CD14-positive monocyte (primary cell): ENCODE measurements around the gene ACMSD. TPM values are rescaled to one million over a fixed set of nuclear protein-coding genes. Genes with fewer than 3 reads are reported as not detected.

Experiments used
- DNase-seq, 3 donors: peaks; one replicate each; pipeline ENCODE4 v3.0.0-alpha.2; 2011 to 2022
- H2AFZ ChIP-seq: 2 replicates; pipeline ENCODE4 v1.6.0; 2012; ENCODE audit warnings: mild to moderate bottlenecking, low read depth, low read length, inconsistent platforms; ENCODE audit not compliant: insufficient read depth, poor library complexity, severe bottlenecking
- H3K27ac ChIP-seq, 2 donors: 1 replicate in 1 of 2; 2 replicates in 1 of 2; pipeline ENCODE4 v1.5.1; 2012 to 2013; ENCODE audit warnings: low read length in 2 of 2, control low read depth in 1 of 2, inconsistent platforms in 1 of 2, low read depth in 1 of 2, mild to moderate bottlenecking in 1 of 2
- H3K27me3 ChIP-seq, 2 donors: one replicate each; pipeline versions ENCODE4 v1.6.0 to v1.6.1; 2011 to 2013; ENCODE audit warnings: low read length in 2 of 2; ENCODE audit not compliant: control insufficient read depth in 2 of 2, insufficient read depth in 2 of 2
- H3K36me3 ChIP-seq, 2 donors: replicated peaks in 1 of 2; 1 replicate in 1 of 2; 2 replicates in 1 of 2; pipeline versions ENCODE4 v1.5.1 to v1.6.1; 2012 to 2013; ENCODE audit warnings: low read length in 2 of 2, control low read depth in 1 of 2, inconsistent platforms in 1 of 2, mild to moderate bottlenecking in 1 of 2; ENCODE audit not compliant: insufficient read depth in 2 of 2, control insufficient read depth in 1 of 2
- H3K4me1 ChIP-seq, 2 donors: 1 replicate in 1 of 2; 2 replicates in 1 of 2; pipeline versions ENCODE4 v1.5.1 to v1.6.1; 2012 to 2013; ENCODE audit warnings: low read length in 2 of 2, control low read depth in 1 of 2, inconsistent platforms in 1 of 2, mild to moderate bottlenecking in 1 of 2, moderate library complexity in 1 of 2; ENCODE audit not compliant: insufficient read depth in 2 of 2, control insufficient read depth in 1 of 2
- H3K4me2 ChIP-seq: replicated peaks from 2 replicates; pipeline ENCODE3; 2012; ENCODE audit warnings: low read length, moderate library complexity, mild to moderate bottlenecking; ENCODE audit not compliant: poor library complexity, severe bottlenecking; ENCODE audit errors: extremely low read depth
- H3K4me3 ChIP-seq, 3 experiments: fragments of 200-600 bp in 1 of 3; sonication (generic) in 1 of 3; replicated peaks in 1 of 3; 1 replicate in 2 of 3; 2 replicates in 1 of 3; pipeline ENCODE4 v1.5.1; 2011 to 2013; ENCODE audit warnings: low read length in 3 of 3, mild to moderate bottlenecking in 3 of 3, control low read depth in 2 of 3, low read depth in 2 of 3, inconsistent platforms in 1 of 3, moderate library complexity in 1 of 3
- H3K79me2 ChIP-seq: 2 replicates; pipeline ENCODE4 v1.6.0; 2012; ENCODE audit warnings: mild to moderate bottlenecking, control low read depth, inconsistent platforms, low read length, moderate library complexity; ENCODE audit not compliant: insufficient read depth
- H3K9ac ChIP-seq: 2 replicates; pipeline ENCODE4 v1.6.0; 2017; ENCODE audit warnings: low read length, mild to moderate bottlenecking; ENCODE audit not compliant: insufficient read depth, poor library complexity, severe bottlenecking
- H3K9me3 ChIP-seq, 2 donors: replicated peaks in 1 of 2; 1 replicate in 1 of 2; 2 replicates in 1 of 2; pipeline versions ENCODE4 v1.5.1 to v1.6.1; 2012 to 2013; ENCODE audit warnings: low read length in 2 of 2, control low read depth in 1 of 2; ENCODE audit not compliant: control insufficient read depth in 1 of 2, insufficient read depth in 1 of 2
- H4K20me1 ChIP-seq: 2 replicates; pipeline ENCODE4 v1.6.0; 2012; ENCODE audit warnings: mild to moderate bottlenecking, low read length, control low read depth, moderate library complexity; ENCODE audit not compliant: insufficient read depth
- H3K27ac Mint-ChIP-seq, 7 donors: one replicate each; pipeline ENCODE4 v1.8.0; 2020; ENCODE audit warnings: mild to moderate bottlenecking in 7 of 7, mixed read lengths in 7 of 7, moderate library complexity in 6 of 7, inconsistent platforms in 2 of 7
- H3K27me3 Mint-ChIP-seq, 3 donors: one replicate each; pipeline ENCODE4 v1.8.0; 2021 to 2022; ENCODE audit warnings: low read depth in 3 of 3, mild to moderate bottlenecking in 3 of 3, mixed read lengths in 3 of 3, moderate library complexity in 3 of 3, inconsistent platforms in 1 of 3
- H3K36me3 Mint-ChIP-seq, 2 donors: one replicate each; pipeline ENCODE4 v1.8.0; 2020; ENCODE audit warnings: mixed read lengths in 2 of 2, inconsistent platforms in 1 of 2, mild to moderate bottlenecking in 1 of 2
- H3K4me1 Mint-ChIP-seq: one replicate; pipeline ENCODE4 v1.8.0; 2020; ENCODE audit warnings: mild to moderate bottlenecking, mixed read lengths
- H3K4me3 Mint-ChIP-seq, 2 donors: one replicate each; pipeline ENCODE4 v1.8.0; 2020; ENCODE audit warnings: mild to moderate bottlenecking in 2 of 2, mixed read lengths in 2 of 2, moderate library complexity in 1 of 2
- H3K9me3 Mint-ChIP-seq, 7 donors: one replicate each; pipeline ENCODE4 v1.8.0; 2020 to 2022; ENCODE audit warnings: mixed read lengths in 7 of 7, mild to moderate bottlenecking in 6 of 7, moderate library complexity in 6 of 7, inconsistent platforms in 2 of 7
- WGBS: methylation state at CpG from one replicate; pipeline ENCODE4 v1.1.5; 2013; ENCODE audit warnings: missing lambda C conversion rate; ENCODE audit not compliant: insufficient coverage; 5-methylcytosine and 5-hydroxymethylcytosine counted together
- intact Hi-C, 2 donors: fragments of 100-400 bp; cut with micrococcal nuclease; formaldehyde crosslinking; loops; one replicate each; pipeline versions ENCODE4 v1.15.0 to v1.15.1; 2023
- polyA plus RNA-seq, 3 donors: library from polyadenylated mRNA; depleted of rRNA in 1 of 3; unstranded in 2 of 3; stranded (reverse) in 1 of 3; fragments of 300-500 nt in 2 of 3; fragments of >200 nt in 1 of 3; fragmentation: Illumina TruSeq in 2 of 3; gene quantifications; 1 replicate in 2 of 3; 2 replicates in 1 of 3; pipeline ENCODE4 v1.2.3, GENCODE V29; 2012 to 2021
- TF ChIP-seq, protein P1 (sequence below): fragments of 200-600 bp; IDR thresholded peaks from one replicate; pipeline ENCODE4 v1.8.0; 2022; ENCODE audit warnings: antibody characterized with exemption, mild to moderate bottlenecking

The ACMSD gene
- polyA plus RNA-seq, 3 donors, result not detected

DNA sequence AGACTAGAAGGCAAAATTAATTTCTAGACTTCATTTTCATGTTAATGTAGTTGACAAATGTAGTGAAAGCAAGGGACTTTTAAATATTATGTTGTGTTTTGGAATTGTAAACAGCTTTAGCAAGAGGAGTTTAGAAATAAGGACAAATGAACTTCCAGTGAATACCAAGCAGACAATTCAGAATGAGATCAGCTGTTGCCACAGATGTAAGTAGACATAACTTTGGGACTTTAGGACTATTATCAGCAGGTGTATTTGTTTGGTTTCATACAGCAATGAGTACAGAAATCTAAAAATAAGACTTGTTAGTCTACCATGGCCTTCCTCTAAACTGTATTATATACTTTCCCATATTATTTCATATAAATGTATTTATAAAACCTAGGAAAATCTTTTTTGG, 46.0 kb downstream of the ACMSD start:
- H3K36me3 Mint-ChIP-seq, result no peaks in the 10 kb centered on the region
- no peak overlapping the region for H3K27ac Mint-ChIP-seq
- TF ChIP-seq, protein P1, sequence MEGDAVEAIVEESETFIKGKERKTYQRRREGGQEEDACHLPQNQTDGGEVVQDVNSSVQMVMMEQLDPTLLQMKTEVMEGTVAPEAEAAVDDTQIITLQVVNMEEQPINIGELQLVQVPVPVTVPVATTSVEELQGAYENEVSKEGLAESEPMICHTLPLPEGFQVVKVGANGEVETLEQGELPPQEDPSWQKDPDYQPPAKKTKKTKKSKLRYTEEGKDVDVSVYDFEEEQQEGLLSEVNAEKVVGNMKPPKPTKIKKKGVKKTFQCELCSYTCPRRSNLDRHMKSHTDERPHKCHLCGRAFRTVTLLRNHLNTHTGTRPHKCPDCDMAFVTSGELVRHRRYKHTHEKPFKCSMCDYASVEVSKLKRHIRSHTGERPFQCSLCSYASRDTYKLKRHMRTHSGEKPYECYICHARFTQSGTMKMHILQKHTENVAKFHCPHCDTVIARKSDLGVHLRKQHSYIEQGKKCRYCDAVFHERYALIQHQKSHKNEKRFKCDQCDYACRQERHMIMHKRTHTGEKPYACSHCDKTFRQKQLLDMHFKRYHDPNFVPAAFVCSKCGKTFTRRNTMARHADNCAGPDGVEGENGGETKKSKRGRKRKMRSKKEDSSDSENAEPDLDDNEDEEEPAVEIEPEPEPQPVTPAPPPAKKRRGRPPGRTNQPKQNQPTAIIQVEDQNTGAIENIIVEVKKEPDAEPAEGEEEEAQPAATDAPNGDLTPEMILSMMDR, result no peak
- intact Hi-C loops, result no loop called here
- peaks cover 0 to 4% (median 2%) of the 10 kb centered on the region in 7 donors for H3K9me3 Mint-ChIP-seq
- no peak overlapping the region for H3K9ac ChIP-seq
- H3K9me3 ChIP-seq, result no peaks in the 10 kb centered on the region
- no peaks in the 10 kb centered on the region for H3K27me3 ChIP-seq
- H3K4me2 ChIP-seq, result no peak overlapping the region
- no peaks in the 10 kb centered on the region for H3K79me2 ChIP-seq
- no peak overlapping the region for H2AFZ ChIP-seq
- H3K4me1 ChIP-seq, result no peaks in the 10 kb centered on the region
- H4K20me1 ChIP-seq, result no peaks in the 10 kb centered on the region
- no peak for DNase-seq
- H3K4me1 Mint-ChIP-seq, result peaks cover 7% of the 10 kb centered on the region
- H3K27me3 Mint-ChIP-seq, result peaks cover 0 to 2% (median 0%) of the 10 kb centered on the region in 3 donors
- no peak overlapping the region for H3K4me3 ChIP-seq
- H3K27ac ChIP-seq, result no peak overlapping the region
- H3K36me3 ChIP-seq, result no peaks in the 10 kb centered on the region
- H3K4me3 Mint-ChIP-seq, result no peak overlapping the region

DNA sequence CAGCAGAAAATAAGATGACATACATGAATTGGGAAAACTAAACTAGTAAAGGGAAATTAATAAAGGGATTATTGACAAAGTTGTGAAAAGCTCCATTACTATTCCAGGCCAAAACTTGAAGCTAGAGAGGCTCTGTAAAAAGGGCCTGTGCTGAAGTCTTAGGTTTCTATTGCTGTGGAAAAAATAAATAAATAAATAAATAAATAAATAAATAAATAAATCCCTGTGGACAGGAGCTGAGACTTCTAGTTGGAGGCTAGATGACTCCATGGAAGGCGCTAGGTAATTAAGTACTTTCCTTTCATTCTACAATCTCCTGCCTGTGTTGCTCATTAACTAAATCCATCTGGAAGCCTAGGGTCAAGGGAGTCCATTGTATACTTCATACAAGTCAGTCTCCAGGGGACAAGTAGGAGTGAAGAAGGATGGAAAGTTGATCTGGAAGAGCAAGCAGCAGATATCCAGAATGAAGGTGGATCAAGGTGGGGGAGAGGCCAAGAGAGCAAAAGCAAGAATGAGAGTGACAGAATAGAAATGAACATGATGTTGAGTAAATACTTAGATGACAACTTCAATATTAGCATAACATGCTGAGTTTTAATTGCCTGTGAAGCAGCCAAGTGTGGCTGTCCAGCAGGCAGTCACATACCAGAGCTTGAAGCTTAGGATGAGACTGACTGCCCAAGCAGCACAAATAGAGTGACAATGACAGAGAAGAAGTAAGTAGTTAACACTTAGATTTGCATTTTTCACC, 54.0 kb downstream of the ACMSD start:
- H3K79me2 ChIP-seq, result no peaks in the 10 kb centered on the region
- no peaks in the 10 kb centered on the region for H3K9me3 ChIP-seq
- no peak overlapping the region for H3K4me3 ChIP-seq
- no peak overlapping the region for H3K4me2 ChIP-seq
- H3K4me1 ChIP-seq, result no peaks in the 10 kb centered on the region
- H2AFZ ChIP-seq, result no peak overlapping the region
- no peaks in the 10 kb centered on the region for H3K9me3 Mint-ChIP-seq
- H4K20me1 ChIP-seq, result no peaks in the 10 kb centered on the region
- H3K27ac Mint-ChIP-seq, result no peak overlapping the region
- WGBS, result no CpG with 5 or more reads among the region's 1 CpG
- H3K27me3 ChIP-seq, result no peaks in the 10 kb centered on the region
- H3K36me3 ChIP-seq, result no peaks in the 10 kb centered on the region
- no peaks in the 10 kb centered on the region for H3K36me3 Mint-ChIP-seq
- H3K9ac ChIP-seq, result no peak overlapping the region
- DNase-seq, result no peak
- no peak overlapping the region for H3K4me3 Mint-ChIP-seq
- H3K4me1 Mint-ChIP-seq, result no peaks in the 10 kb centered on the region
- H3K27ac ChIP-seq, result no peak overlapping the region
- intact Hi-C loops, result no loop called here
- no peaks in the 10 kb centered on the region for H3K27me3 Mint-ChIP-seq
- TF ChIP-seq, protein P1, result no peak
